Midbrain (tissue), 1 donor: ENCODE measurements around the gene TUBB4B.
A peak's percentile ranks its signal among the peaks of the same experiment; 100 is the strongest.

Source experiments
- DNase-seq: peaks from one replicate; lab custom pipeline; 2025; lab: John Stamatoyannopoulos, UW

Gene TUBB4B

DNA sequence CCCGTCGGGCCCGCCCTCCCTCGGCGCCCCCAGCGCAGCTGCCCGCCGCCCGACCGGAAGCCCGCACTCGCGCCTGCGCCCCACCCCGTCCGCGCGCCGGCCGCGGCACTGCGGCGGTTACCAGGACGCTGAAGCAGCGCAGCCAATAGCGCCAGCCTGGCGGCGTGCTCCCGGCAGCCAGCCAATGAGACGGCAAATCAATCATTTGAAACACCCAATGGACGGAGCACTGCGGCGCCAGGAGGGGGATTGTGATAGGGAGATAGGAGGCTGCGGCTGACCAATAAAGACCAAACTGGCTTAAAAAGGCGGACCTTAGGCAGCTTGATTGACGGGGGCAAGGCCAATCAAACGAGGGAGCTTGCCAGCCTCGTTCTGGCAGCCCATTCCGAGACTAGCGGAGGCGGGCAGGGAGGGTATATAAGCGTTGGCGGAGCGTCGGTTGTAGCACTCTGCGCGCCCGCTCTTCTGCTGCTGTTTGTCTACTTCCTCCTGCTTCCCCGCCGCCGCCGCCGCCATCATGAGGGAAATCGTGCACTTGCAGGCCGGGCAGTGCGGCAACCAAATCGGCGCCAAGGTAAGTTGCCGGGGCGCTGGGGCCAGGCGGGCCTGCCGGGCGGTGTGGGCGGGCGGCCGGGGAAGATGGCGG lies at the start of gene TUBB4B:
Gene TUBB4B, plus strand, starts transcription at position 447 of the 649 bp plus-strand sequence. Its CDS starts 74 bp downstream, at position 521.
- peak; percentile 100 for DNase-seq

GRCh38 chr9:137191691-137192447 lies 49.2 kb upstream of the TUBB4B start:
- peak; percentile 60 for DNase-seq

- no peak for DNase-seq
Measured at GRCh38 chr9:137192448-137192780, 48.7 kb upstream of the TUBB4B start.

DNA sequence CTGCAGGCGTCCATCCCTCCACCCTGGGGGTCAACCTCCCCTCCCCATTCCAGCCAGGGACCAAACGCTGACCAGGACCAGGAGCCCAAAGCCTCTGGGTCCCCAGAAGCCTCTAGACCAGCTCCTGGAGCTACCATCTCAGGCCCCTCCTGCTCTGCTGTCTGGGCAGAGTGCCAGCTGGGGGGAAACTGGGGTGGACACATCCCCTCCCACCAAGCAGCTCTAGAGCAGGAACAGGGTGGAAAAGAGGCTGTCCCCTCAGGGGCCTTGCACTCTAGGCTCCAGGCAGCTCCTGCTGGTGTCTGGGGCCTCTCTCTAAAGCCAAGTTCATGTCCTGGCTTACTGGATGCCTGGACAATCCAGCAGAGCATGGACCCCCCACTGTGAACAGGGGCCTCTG lies 48.2 kb upstream of the TUBB4B start:
- DNase-seq = no peak

GRCh38 chr9:137193771-137194170 lies 47.3 kb upstream of the TUBB4B start:
- DNase-seq = no peak

DNA sequence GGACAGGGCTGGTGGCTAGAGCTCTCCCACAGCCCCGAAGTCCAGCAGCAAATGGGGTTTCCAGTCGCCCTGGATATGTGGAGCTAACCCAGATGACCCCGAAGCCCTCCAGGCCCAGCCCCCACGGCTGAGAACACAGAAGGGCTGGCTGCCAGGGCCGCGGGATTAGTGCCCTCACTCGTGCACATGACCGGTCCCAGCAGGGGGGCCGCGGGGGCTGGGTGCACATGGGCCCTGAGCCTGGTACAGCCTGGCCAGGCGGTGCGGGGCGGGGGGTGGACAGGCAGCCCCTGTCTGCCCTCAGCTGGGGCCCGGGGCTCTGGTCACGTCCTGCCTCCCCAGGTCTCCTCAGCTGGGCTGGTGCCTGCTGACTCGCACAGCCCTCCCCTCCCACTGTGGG lies 46.7 kb upstream of the TUBB4B start:
- DNase-seq = peak; percentile 92

GRCh38 chr9:137194909-137195308 lies 46.2 kb upstream of the TUBB4B start:
- no peak for DNase-seq

GRCh38 chr9:137195525-137196220 lies 45.4 kb upstream of the TUBB4B start:
- DNase-seq = no peak

- DNase-seq = no peak
Measured at GRCh38 chr9:137198051-137198901, 42.8 kb upstream of the TUBB4B start.

GRCh38 chr9:137198902-137199283 lies 42.2 kb upstream of the TUBB4B start:
- no peak for DNase-seq

DNA sequence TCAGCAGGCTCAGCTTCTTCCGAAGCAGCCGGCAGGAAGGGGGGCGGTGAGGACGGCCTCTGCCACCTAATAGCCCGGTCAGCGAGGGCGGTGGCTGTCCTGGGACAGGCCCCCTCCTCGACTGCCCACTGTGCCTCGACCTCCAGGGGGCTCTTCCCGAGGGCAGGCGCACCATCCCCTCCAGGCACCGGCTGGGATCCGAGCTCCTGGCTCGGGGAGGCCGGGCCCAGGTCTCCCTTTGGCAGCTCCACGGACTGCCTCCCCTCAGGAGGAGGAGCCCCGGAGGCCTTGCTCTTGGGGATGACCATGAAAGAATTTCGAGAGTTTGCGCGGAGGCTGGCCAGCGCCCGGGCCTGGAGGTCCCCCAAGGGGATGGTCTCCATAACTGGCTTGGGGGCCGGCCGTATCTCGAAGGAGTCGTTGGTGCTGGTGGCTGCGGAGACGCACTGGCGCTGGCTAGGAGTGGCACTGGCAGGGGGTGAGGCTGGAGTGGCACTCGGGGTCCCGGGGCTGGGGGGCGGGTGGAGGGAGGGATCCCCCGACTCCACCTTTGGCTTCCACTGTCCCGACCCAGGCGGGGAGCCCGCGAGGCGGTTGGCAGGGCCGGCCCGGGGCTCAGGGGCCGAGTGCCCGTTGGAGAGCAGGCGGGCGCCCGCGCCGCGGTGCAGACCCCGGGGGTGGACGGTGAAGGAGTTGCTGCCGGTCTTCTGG lies 41.5 kb upstream of the TUBB4B start:
- no peak for DNase-seq

DNA sequence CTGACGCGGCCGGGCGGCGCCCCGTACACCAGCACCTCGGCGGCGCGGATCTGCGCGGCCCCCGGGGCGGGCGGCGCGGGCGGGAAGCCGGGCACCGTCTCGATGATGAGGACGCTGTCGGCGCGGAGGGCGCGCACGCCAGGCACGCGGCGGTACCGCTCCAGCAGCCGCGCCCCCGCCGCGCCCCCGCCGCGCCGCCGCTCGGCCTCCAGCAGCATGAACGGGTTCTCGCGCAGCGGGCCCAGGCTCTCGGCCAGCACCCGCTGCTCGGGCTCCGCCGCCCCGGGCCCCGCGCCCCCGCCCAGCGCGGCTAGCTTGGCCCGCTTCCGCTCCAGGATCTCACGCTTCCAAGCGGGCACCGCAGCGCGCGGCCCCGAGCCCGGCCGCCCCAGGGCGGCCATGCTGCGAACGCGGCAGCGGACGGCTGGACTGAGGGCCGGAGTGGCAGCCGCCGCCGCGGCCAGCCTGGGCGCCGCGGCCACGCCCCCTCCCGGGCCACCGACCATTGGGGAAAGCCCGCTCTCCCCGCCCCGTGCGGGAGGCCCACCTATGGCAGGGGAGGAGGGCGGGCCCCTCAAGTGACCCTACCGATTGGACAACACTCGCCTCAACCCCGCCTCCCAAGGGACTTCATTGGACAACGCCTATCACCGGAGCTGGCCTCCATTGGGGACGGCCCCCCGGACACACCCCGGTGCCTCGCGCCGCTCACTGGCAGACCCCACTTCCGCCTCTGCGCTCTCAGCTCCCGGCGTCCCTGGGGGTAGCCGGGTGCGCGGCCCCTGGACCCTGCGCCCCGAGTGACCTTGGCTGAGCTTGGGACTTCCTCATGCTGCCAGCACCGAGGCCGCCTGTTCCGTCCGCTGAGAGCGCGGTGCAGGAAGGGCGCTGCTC lies 40.5 kb upstream of the TUBB4B start, which contains the start of gene TPRN:
Gene TPRN, minus strand, starts transcription at position 431 of the 894 bp plus-strand sequence. Its CDS starts 30 bp downstream, at position 401.
- peak; percentile 99 for DNase-seq

DNA sequence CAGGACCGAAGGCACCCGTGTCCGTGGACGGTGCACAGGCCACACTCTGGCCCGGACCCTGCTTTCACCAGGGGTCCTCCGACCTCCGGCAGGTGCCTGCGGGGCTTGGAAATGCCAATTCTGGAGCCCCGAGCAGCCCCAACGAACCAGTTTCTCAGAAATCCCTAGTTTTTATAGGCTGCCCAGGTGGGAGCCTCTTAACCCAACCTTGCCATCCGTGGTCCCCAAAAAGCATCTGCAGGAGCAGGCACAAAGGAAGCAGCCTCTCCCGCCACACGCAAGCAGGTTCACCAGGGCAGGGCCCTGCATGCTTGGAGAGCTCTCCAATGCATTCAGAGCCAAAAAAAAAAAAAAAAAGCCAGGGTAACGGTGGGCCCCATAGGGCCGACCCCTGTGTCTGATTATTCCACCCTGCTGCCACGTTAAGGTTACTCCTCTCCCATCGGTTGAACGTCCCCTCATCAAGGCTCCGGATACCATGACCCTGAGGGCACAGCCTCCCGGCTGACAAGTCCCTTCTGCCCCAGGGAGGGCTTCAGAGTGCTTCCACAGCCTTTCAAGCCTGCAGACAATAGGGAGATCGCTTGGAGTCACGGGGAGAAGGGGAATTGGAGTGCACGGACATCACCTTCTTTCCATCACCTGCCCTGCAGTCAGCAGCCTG lies 39.8 kb upstream of the TUBB4B start:
- DNase-seq = no peak

DNA sequence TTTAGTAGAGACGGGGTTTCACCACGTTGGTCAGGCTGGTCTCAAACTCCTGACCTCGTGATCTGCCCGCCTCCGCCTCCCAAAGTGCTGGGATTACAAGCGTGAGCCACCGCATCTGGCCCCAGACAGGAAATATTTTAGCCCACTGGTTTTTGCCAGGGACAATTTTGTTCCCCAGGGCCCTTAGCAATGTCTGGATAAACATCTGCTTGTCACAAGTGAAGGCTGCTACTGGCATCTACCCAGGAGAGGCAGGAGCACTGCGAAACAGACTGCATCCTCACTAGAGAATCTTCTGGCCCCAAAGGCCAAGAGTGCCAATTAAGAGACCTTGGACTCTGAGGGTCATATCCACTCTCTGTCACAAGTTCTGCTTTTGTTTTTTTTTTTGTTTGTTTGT lies 38.1 kb upstream of the TUBB4B start:
- no peak for DNase-seq

GRCh38 chr9:137204731-137205125 lies 36.4 kb upstream of the TUBB4B start:
- DNase-seq = no peak

DNA sequence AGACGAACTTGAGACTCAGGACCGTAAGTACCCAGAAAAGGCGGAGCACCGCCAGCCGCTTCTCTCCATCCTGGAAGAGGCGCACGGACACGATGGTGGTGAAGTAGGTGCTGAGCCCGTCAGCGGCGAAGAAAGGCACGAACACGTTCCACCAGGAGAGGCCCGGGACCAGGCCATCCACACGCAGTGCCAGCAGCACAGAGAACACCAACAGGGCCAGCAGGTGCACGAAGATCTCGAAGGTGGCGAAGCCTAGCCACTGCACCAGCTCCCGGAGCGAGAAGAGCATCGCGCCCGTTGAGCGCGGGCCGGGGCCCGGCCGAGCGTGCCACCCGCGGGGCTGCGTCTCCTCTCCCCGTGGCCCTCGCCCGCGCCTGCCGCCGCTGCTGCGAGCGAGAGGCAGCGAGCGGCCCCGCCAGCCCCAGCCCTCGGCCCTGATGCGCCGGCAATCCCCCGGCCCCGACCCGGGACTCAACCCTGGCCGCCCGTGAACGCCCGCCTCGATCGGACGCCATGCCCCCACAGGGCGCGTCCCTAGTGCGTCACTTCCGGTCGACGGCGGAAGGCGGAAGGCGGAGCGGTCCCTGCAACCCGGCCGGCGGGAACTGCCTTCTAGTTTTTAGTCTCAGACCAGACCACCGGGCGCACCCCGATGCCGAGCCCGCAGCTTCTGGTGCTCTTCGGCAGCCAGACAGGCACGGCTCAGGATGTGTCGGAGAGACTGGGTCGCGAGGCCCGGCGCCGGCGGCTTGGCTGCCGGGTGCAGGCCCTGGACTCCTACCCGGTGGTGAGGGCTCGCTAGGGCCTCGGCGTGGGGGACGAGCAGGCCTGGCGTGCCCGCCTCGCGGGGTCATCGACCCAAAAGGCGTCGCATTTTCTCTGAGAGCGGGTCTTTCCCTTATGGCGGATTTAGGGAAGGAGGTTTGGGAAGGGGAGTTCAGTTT lies 35.7 kb upstream of the TUBB4B start, which contains the start of the genes NDOR1 and TMEM203:
Gene NDOR1, plus strand, starts transcription at position 575 of the 944 bp plus-strand sequence. Its CDS starts 78 bp downstream, at position 653.
Gene TMEM203, minus strand, starts transcription at position 523 of the 944 bp plus-strand sequence. Its CDS starts 234 bp downstream, at position 289.
- peak; percentile 94 for DNase-seq

DNA sequence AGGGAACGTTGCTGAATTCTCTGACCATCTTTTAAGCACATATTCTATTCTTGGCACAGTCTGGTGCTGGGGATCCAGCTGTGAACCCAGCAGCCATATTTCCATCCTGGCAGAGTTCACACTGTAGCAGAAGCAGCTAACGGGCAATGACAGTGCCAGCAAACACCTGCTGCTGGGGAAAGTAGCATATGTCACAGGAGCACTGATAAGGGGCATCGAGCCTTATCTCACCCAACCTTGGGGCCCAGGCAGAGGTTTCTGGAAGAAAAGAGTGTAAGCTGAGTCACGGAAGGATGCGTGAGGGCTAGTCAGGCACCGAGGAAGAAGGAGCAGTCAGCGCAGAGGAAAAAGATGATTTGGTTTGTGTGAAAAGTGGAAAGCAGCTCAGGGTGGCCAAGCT lies 34.5 kb upstream of the TUBB4B start:
- no peak for DNase-seq

DNA sequence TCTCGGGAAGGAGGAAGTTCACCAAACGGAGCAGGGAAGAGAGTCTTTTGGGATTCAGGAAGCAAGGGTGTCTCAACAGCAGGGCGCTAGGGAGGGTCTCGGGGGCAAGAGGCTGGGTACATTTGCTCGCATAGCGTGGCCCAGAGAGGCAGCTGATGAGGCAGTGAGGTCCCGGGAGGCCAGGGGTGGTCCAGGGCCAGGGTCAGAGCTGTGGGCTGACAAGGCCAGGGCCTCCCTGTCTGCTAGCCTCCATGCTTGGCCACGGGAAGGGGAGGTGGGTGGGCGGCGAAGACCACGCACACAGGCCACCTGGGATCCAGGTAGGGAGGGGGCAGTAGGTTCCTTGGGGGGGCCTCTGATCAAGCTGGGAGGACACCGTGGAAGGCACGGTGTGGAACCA lies 29.6 kb upstream of the TUBB4B start:
- DNase-seq = no peak
